HG02571 (cell line): ENCODE measurements around the gene KRT75.

Experiments
- ATAC-seq: cut with Tn5 transposase; IDR thresholded peaks from one replicate; pipeline ENCODE4 v1.9.1; 2021; ENCODE audit warnings: mild to moderate bottlenecking, moderate library complexity; ENCODE audit not compliant: unreplicated experiment

KRT75 gene

DNA sequence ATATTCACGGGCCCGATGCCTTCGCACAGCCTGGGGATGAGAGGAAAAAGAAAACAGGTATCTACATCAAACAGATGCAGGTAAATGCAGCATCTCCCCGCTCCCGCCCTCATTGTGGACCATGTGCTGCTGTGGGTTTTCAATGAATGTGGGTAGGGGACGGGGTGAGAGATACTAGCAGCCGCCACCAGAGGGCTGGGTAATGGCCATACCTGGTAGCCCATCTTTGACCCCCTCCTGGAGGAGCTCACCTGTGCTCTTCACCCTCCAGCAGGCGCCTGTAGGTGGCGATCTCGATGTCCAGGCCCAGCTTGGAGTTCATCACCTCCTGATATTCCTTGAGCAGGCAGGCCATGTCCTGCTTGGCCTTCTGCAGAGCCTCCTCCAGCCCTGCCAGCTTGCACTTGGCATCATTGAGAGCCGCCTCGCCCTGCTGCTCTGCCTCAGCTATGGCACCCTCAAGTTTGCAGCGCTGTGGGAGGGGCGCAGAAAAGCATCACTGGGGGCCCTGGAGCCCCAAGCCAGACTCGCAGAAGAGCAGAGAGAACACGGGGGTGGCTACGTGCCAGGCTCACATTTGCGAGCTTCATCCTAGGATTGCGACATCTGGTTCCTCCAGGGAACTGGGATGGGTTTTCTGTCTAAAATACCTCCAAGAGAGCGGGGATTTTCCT, 38.3 kb downstream of the KRT75 start:
- no peak for ATAC-seq

DNA sequence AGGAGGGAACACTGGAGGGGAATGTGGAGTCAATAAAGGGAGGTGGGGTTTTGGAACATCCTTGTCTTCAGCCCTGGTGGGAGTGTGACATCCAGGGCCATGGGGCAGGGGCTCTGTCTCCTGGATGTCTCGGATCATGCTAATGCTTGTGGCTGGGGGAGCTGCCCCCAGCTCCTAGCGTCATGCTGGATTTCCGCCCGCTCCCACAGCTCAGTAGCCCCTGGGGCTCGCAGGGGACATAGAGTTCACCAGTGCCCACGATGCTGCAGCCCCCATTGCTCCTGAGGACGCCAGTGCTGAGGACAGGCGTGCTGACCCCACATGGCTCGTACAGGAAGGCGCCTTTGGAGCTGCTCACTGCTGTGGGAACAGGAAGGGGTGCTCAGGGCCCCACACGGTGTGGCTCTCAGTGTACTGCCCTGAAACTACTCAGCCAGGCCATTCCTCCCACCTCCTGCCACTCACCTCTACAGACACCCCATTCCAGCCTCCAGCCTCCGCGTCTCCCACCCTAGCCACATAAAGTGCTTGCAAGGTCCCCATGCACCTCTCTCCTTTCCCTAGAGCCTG, 39.2 kb downstream of the KRT75 start:
- no peak for ATAC-seq

DNA sequence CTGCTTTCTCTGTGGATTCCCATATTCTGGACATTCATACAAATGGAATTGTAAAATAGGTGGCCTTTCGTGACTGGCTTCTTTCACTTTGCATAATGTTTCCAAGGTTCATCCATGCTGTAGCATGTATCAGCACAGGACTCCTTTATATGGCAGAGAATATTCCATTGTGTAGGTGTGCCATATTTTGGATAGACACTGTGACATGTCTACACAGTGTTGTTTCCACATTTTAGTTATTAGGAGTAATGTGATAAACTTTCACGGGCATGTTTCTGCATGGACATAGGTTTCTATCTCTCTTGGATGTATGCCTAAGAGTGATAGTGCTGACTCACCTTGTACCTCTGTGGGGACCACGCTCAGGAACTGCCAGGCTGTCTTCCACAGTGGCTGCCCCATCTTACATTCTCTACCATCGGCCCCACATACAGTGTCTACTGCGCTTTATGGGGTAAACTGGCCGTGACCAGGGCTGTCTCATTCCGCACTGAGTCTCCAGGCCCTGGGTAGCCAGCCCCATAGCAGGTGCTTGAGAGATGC, 41.6 kb downstream of the KRT75 start:
- no peak for ATAC-seq

DNA sequence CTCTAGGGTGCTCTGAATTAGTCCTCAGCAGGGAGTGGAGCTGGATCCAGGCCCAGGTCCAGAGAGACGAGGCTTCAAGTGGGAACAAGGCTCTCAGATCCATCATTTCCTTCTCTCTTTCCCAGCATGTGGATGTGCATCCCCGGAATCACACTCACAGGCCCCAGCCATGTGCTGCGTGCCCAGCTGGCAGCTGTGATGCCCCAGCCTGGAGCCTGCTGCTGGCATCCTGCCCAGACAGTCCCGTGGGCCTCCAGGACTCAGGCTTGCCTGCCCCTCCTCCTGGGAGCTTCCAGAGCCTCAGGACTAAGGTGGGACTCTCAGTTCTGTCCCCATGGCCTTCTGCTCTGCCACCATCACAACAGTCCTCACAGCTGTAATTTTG, 42.6 kb downstream of the KRT75 start:
- ATAC-seq, result no peak

DNA sequence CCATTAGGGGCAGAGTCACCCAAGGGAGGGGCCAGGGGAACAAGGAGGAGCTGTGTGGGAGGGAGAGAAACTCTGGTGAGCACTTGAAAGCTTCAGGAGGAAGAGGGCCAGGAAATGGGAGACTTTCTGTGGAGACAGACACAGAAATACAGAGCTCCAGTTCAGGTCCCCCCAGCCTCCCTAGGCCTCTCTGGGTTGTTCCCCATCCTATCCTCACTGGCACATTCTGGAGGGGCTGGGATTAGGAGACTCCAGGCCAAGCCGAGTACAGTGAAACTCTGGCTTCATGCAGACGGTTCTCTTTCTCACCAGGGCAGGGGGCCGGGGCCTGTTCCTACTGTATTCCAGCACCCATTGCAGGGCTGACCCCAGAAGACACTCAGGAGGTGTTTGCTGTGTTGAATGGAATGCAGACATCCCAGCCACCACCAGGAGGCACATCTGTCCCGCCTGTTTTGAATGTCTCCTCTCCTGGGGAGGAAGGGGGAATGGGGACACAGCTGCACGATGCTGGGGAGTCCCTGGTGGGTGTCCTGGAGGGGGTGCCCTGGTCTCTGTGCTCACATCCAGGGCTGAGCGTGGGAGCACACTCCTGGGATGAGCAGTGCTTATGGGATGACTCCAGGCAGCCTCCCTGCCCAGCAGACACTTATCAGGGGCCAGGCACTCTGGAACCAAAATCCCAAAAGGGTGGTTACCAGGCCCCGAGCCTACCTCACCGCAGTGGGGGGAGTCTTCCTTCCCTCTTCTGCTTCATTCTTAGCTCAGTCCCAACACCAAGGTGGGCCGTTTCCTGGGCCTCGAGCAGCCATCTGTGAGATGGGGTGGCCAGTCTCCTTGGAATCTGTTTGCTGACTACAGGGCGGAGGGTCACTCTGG, 43.2 kb downstream of the KRT75 start:
- no peak for ATAC-seq

DNA sequence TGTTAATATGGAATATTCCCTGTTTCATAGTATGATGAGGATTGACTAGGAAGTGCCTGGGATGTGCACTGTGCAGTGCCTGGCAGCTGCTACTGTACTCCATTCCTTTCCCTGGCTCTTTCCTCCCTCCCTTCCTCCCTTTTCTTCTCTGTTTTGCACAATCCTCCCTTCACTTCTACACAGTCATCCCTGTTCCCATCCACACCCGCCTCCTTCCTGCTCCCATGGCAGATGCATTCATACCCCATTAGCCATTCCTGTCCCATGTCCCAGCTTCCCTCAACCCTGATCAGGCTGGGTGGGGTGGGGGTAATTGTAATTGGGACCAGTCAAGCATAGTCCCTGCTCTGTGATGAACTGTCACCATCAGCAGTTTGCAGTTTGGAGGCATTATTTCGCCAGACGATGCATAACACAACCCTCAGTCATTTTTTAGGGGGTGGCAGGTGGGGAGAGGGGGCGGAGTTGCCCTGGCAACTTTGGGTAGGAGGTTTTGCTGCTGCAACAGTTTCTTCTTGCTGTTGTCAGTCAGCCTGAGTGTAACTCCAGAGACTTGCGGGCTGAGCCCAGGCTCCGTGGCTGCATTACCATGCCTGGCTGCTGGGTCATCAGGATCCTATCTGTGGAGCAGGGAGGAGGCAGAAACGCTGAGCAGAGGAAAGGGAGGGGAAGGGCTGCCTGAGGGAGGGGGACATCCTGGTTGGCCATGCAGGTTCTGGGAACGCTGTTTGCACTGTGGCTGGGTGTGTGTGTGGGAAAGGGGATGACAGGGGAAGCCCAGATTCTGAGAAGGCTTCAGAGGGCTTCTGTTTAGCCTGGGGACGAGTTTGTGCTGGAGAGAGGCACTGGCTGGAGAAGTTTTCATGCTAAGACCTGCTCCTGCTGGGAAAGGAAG, 44.6 kb downstream of the KRT75 start:
- no peak for ATAC-seq

DNA sequence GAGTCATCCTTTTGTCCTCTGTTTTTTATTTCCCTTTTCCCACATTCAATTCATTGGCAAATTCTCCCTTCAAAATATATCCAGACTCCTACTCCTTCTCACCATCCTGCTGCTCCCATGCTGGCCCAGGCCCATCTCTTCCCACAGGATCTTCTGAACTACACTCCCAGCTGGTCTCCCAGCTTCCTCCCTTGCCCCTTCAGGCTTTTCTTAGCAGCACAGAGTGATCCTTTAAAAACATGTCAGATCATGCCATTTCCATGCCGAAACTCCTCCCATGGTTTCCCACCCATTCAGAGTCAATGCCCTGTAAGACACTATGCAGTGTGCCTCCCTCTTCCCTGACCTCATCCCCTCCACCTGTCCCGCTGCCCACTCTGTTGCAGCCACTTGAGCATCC, 46.3 kb downstream of the KRT75 start:
- ATAC-seq, result no peak

DNA sequence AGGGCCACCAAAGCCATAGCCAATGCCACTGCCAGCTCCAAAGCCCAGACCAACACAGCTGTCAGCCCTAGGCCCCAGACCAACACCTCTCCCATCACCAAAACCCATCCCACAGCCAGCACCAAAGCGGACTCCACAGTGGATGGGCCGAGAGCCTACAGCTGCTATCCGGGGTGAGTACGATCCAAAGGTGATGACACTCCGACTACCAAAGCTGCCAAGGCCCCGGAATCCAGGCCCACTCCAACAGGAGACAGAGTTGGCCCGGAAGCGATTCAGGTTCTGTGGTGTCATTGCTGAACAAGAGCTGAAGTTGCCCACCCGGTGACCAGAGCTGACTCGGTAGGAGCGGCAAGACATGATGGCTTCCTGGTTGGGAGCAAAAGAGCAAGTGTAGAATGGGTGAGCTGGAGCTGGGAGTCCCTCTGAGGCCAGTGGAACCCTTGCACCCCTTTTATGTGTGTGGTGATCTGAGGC, 48.9 kb downstream of the KRT75 start, which contains the start of gene KRT84:
TSS of gene KRT84 (minus strand) at position 427 of the 477 bp plus-strand sequence. CDS start at position 360, 67 bp downstream.
- no peak for ATAC-seq

DNA sequence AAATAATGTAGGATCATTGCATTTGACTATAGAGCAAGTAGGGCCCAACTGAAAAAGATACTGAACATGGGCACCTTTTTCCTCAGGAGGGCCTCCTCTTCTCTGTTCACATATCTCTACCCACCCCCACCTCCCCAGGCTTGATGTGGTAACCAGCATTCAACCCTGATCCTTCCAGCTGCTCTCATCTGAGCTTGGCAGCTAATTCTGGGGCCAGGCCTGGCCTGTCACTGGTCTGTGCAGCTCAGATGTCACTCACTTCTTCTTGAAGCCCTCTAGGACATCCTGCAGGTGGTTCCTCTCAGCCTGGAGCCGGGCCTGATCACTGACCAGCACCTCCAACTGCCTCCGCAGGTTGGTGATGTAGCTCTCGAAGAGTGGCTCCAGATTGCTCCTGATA, 50.8 kb downstream of the KRT75 start:
- ATAC-seq, result no peak

DNA sequence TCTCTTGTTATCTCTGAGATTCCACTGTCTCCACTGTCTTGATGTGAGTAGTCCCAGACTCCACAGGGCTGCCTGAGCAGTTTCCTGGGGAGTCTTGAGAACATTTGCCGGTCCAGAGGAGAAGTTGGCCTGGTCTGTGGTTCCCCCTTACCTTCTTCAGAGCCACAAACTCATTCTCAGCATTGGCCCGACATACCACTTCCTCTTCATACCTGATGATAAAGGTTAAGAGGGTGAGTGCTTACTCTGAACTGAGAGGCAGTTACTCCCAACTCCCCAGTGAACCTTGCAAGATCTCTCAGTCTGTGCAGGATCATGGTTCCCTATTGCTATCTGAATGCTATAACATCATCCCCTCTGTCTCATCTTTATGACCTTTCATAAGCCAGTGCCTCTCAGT, 51.3 kb downstream of the KRT75 start:
- no peak for ATAC-seq

DNA sequence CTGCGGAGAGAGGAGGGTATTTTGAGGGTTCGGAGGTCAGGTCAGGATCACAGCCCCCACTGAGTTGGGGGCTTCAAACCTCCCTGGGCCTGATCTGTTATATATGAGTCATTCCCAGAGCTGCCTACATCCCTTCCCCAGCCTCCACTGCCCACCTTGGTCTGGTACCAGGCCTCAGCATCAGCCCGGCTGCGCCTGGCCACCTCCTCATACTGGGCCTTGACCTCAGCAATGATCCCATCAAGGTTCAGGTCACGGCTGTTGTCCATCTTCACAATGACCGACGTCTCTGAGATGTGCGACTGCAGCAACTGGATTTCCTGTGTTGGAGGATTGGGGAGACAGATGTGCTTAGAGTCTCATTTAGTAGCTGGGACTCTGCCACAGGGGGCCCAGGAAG, 53.0 kb downstream of the KRT75 start:
- ATAC-seq, result no peak

DNA sequence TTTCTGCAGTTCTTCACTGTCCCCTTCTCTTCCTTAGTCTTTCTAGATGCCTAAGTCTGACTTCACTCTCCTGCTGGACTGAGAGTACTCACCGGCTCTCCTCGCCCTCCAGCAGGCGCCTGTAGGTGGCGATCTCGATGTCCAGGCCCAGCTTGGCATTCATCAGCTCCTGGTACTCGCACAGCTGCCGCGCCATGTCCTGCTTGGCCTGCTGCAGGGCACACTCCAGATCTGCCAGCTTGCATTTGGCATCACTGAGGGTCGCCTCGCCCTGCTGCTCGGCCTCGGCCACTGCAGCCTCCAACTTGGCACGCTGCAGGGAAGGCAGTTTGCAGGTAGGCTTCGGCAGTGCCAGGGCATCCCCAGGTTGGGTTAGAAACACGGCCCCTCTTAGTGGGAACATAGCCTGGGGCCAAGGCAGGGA, 53.9 kb downstream of the KRT75 start:
- ATAC-seq, result no peak

DNA sequence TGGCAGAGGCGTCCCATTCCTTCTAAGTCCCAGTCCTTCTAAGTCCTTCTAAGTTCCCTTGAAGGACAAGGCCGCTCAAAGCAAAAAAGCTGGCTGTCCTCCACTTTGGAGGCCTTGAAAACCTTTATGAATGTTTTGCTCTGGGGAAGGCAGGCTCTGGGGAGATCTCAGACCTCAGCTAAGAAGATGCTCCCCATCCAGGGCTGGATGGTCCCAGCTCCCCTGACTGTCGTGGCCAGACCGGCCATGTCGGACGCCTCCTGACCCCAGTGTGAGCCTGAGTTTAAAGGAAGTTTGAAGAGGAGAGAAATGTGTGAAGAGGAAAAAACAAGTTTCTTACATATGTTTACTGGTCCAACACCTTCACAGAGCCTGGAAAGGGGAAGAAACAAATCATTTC, 54.6 kb downstream of the KRT75 start:
- no peak for ATAC-seq

DNA sequence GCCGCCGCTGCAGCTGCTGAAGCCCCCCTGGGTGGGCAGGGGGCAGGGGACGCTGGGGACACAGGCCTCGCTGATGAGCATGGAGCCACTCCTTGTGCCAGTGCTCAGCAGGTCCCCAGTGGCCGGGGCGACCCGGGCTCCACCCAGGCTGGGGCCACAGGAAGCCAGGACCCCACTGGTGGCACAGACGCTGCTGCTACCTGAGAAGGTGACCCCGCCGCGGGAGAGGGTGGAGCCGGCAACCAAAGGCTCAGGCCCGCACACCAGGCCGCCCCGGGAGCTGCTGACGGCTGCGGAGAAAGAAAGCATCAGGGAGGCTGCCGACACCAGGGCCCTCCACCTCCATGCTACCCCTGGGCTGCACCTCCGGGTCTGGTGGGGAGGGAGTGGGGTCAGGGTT, 56.1 kb downstream of the KRT75 start:
- no peak for ATAC-seq

DNA sequence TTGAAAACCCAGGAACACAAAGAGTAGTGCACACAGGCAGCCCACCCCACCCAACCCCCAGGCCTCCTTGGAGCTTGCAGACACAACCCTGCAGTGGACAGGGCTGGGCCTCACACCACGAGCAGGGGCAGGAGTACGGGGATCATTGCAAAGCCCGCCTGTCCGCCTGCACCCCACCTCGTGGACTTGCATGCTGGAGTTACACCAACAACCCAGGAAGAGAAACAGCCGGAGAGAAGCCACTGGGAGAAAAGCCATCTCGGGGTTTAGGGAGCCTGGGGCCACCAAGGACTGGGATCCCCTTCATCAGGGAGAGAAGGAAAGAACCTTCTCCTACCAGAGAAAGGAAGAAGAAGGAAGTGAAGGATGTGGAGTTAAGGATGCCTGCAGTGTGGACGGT, 56.9 kb downstream of the KRT75 start:
- ATAC-seq, result no peak
